Activated CD8-positive, alpha-beta memory T cell treated with anti-CD3 and anti-CD28 coated beads, Interleukin-2, amount 50 U/mL, for 48 hours (primary cell): ENCODE measurements around the gene PPP4C.

ENCODE experiments used
- DNase-seq: peaks from one replicate; pipeline ENCODE4 v3.0.0-alpha.2; 2020

Gene PPP4C

DNA sequence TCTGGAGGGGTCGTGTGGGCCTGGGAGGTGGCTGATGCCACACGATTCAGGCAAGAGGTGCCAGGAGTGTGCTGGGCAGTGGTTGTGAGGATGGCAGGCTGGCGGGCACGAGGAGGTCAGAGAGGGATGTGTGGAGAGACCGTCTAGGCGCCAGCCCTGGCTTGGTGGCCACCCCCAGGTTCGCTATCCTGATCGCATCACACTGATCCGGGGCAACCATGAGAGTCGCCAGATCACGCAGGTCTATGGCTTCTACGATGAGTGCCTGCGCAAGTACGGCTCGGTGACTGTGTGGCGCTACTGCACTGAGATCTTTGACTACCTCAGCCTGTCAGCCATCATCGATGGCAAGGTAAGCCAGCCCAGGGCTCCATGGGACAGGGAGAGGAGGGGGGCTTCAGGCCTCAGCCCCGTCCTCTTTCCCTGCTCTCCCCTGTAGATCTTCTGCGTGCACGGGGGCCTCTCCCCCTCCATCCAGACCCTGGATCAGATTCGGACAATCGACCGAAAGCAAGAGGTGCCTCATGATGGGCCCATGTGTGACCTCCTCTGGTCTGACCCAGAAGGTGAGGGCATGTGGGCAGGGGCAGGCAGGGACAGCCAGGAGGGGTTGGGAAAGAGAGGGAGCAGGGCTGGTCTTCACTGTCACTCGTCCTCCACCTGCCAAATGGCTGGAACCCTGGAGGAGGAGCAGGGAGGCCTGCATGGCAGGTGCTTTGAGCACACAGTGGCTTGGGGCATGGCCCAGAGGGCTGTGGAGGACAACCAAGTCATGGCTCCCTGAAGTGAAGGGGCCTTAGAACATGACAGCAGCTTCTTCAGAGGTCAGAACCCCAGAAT lies 7.6 kb downstream of the PPP4C start:
- DNase-seq: no peak

GRCh38 chr16:30084096-30084815 lies 8.5 kb downstream of the PPP4C start:
- DNase-seq: no peak

DNA sequence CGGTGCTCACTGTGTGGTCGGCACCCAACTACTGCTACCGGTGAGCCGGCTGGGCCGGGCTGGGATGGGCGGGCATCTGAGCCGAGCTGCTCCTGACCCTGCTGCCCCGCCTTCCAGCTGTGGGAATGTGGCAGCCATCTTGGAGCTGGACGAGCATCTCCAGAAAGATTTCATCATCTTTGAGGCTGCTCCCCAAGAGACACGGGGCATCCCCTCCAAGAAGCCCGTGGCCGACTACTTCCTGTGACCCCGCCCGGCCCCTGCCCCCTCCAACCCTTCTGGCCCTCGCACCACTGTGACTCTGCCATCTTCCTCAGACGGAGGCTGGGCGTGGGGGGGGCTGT lies 9.0 kb downstream of the PPP4C start:
- DNase-seq: no peak

- no peak for DNase-seq
Observed at GRCh38 chr16:30085247-30085646, 9.5 kb downstream of the PPP4C start.

- no peak for DNase-seq
Observed at GRCh38 chr16:30085820-30086219, 10.0 kb downstream of the PPP4C start.

DNA sequence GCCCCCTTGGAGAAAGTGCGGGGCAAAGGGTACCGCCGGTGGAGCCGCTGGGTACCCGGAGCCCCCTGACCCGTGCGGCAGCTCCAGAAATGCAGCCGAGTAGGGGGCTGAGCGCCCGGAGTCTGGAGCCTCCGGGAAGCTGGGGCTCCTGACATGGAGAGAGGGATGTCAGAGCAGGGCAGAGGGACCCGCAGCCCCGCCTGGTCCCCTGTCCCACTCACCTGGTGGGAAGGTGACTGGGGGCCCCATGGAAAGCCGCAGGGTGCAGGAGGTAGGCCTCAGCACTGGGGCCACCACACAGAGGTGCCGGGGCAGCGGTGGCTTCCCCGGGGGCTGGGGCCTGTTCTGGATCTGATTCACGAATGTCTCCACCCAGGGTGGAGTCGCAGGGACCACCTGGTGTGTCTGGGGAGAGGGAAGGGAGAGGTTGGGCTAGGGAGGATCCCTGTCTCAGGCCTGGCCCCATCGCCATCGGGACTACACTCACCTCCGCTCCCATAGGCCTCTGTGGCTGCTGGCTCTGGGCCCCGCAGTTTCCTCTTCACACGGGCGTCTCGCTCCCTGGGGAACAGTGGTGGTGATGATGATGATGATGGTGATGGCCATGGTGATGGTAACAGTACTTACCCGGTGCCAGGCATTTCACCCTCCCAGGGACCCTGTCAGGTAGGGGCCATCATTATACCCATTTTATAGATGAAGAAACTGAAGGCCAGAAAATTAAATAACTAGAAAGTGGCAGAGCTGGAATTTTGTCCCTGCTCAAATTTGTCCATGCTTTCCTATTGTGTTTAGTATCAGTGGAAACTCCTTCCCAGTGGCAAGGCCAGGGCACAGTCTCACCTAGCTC lies 10.7 kb downstream of the PPP4C start:
- DNase-seq: no peak

GRCh38 chr16:30087181-30087898 lies 11.5 kb downstream of the PPP4C start:
- no peak for DNase-seq

- DNase-seq: no peak
Observed at GRCh38 chr16:30088237-30088831, 12.5 kb downstream of the PPP4C start.

- DNase-seq: no peak
Observed at GRCh38 chr16:30088832-30089624, 13.2 kb downstream of the PPP4C start.

DNA sequence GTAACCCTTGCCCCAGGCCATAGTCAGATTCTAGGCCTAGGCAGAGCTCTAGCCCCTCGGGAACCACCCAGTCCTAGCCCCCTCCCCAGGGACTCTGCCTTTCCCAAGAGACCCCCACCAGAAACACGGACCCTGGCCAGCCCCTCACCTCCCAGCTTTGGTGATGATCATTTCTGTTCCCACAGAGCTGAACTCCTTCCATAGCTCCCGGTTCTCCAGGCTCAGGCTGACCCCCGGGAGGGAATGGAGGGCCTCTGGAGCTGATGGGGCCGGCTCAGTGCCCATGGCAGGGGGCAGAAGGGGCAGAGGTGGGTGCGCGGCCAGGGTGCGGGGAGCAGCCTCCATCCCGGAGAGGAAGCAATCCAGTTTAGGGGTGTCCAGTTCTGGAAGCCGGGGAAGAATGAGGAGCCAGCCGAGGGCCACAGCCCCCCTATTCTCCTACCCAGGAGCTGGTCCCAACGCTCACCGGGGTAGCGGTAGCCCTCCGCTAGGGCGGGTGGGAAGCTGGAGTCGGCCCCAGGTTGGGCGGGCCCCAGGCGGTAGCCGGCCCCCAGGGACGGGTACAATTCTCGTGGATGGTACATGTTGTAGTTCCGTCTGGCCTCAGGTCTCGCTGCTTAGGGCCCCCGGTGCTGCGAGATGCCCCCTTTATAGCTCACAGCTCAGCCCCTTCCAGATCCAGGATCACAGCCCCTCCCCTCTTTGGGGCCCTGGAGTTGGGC lies 15.0 kb downstream of the PPP4C start:
- no peak for DNase-seq

GRCh38 chr16:30091474-30092372 lies 15.9 kb downstream of the PPP4C start, which contains the start of gene TBX6:
Gene TBX6, minus strand, starts transcription at chr16:30091924. Its CDS starts 731 bp downstream, at chr16:30091193.
- DNase-seq: peak; percentile 97

GRCh38 chr16:30092373-30093010 lies 16.7 kb downstream of the PPP4C start:
- peak; percentile 89 for DNase-seq

DNA sequence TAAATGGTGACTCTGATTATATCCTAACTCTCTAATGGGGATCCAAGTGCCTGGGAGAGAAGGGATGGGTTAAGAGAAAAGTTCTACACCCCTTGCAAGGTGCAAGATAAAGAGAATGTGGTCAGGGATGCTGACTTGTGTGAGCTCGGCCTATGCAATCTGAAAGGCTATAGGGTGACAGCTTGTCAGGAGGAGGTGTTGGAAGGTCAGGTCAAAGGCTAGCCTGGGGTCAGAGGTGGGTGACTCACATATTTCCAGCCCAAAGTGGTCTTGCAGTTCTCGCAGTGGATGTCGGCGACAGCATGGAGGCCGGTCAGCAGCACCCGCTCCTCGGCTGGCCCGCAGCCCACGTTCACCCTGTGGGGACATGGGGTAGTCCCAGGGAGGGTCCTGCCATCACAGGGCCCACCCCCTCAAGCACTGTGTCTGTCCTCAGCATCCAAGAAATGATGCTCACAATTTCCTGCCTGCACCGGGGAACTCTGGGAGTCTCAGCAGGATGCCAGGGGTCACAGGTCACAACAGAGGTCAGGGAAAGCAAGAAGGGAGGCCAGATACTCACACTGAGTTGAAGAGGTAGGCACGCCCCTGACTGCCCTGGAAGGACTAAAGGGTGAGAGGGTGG lies 18.9 kb downstream of the PPP4C start:
- DNase-seq: no peak

DNA sequence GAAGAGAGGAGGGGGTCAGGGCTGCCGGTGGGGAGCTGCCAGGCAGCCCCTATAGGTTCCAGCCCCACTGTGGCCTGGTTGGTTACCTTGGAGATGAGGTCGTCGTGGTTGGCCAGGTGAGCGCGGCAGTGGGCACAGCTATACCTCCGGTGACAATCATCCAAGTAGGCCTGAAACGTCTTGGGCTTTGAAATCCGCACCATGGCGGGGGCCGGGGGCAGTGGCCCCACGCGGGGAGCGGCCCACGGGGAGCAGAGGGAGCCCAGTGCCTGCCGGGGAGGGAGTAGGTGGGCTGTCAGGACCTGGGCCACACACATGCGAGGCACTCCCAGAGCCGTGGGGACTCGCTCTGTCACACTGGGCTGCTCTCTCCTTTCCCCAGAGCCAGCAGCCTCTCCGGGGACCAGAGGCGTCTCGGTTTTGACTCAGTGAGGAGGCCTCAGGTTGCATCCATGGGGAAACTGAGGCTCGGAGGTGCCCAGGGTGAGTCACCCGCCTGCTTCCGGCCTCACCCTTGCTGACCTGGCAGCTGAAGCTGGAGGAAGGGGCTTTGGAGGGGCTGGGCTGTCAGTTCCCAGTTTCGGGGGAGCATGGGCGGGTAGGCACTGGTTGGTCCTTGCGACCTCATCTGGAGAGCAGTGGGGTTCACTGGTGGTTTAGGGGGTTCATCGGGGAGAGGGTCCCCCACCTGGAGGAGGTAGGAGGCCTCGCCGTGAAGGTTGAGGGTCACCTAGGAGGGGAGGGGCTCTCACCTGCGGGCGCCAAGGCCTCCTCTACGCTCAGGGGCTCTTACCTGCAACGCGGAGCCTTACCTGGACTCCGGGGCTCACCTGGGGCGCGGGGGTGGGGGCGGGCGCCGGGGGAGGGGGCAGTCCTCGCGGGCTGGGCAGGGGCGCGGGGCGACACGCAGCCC lies 19.6 kb downstream of the PPP4C start:
- no peak for DNase-seq

GRCh38 chr16:30096105-30096861 lies 20.5 kb downstream of the PPP4C start, which contains the start of gene YPEL3:
Gene YPEL3, minus strand, starts transcription at chr16:30096213. Its CDS starts 731 bp downstream, at chr16:30095482.
- DNase-seq: peak; percentile 91

DNA sequence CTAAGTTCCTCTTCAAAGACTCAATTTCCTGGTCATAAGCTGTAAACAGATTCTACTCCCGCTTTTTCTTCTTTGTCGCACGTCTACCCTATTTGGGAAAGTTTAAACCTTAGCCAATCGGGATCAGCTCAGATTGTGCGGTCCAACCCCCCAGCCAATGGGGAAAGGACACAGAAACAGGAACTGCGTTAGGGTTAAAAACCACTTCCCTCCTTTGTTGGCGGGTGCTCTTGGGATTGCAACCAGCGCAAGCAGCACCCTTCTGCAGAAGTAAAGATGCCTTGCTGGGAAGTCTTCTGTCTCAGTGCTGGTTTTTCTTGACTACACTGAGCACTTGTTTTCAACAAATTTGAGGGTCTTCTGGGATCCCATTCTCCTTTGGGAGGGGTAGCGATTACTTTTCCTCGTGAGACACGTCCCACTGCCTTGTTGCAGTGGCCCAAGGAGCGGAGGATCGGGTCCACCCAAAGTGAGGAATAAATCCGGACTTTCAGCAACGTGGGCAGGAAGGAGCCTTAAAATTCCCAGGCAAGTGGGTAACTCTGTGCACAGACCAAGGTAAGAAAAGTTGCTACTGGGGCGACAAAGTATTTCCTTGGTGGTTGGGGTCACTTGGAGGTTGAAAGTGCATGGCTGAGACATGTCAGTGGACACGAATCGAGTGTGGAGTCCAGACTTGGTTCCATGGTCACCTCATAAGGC lies 21.2 kb downstream of the PPP4C start:
- DNase-seq: no peak
